GM12801 (cell line): ENCODE measurements around the gene SIRPA.

Experiments used
- TF ChIP-seq, protein P1 (sequence below): IDR thresholded peaks from one replicate; pipeline ENCODE4 v1.5.1; 2011; ENCODE audit warnings: control low read depth; ENCODE audit not compliant: insufficient read length; ENCODE audit errors: extremely low read depth

SIRPA gene

DNA sequence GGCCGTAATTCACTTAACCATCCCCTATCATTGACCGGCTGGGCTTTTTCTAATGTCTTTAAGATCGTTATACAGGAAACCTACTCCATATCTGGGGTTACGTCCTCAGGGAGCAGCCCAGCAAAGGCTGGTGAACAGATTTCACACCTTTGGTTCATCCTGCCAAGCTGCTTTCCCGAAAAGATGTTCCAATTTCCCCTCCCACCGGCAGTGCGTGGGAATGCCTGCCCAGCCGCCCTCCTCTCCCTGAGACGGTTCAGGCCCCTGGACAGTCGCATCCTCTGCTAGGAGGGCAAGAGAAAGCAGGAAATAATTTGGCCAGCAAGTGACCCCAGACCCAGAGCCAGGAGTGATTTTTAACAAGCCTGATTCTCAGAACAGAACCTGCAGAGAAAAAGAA is 16.3 kb downstream of the SIRPA start:
- TF ChIP-seq, protein P1, sequence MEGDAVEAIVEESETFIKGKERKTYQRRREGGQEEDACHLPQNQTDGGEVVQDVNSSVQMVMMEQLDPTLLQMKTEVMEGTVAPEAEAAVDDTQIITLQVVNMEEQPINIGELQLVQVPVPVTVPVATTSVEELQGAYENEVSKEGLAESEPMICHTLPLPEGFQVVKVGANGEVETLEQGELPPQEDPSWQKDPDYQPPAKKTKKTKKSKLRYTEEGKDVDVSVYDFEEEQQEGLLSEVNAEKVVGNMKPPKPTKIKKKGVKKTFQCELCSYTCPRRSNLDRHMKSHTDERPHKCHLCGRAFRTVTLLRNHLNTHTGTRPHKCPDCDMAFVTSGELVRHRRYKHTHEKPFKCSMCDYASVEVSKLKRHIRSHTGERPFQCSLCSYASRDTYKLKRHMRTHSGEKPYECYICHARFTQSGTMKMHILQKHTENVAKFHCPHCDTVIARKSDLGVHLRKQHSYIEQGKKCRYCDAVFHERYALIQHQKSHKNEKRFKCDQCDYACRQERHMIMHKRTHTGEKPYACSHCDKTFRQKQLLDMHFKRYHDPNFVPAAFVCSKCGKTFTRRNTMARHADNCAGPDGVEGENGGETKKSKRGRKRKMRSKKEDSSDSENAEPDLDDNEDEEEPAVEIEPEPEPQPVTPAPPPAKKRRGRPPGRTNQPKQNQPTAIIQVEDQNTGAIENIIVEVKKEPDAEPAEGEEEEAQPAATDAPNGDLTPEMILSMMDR = no peak

DNA sequence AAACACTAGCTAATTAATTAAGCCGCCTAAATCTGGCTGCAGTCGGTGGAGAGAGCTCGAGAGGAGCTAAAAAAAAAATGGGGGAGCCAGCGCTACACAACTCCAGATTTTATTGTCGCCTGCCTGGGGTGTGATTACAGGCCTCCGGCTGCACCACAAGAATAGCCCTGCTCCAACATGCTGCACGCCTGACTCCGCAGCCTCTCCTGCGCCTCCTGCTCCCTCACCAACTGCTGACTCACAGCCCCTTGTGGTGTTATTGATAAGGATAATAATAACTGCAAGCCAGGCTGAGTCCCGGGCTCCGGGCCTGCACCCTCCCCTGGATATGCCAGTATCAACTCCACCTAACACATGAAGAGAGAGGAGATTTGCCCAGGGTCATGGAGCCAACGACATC is 16.8 kb downstream of the SIRPA start:
- TF ChIP-seq, protein P1 = no peak

DNA sequence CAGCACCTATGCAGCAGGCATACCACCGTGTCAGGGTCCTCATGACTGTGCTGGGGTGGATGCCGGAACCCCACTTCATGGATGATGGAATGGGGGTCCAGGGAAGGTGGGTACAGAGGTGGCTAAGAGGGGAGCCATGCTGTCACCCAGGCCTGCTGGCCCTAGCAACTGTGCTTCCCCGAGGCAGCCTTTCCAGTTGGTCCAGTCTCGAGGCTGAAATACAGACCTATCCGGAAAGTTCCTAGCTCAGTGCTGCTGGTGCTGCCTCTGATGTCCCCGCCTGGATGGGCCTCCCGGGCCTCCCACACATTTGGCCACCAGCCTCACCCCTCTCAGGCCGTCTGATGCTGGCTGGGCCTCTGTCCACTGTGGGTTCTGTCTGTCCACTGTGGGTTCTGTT is 17.4 kb downstream of the SIRPA start:
- TF ChIP-seq, protein P1 = no peak

DNA sequence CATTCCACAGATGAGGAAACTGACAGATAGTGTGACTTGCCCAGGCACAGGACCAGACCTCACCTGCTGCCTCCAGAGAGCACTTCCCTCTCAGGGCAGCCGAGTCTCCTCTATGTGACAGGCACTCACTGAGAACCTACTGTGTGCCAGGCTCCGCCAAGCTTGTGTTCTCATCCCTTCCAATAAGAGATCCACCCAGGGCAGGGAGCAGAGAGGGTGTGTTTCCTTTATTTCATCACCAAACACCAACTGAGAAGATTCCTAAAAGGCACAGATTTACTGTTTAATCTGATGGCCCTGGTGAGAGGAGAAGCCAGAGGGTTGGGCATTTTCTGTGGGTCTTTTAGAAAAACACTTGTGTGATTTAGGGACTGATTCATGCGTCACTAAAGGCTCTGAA is 20.5 kb downstream of the SIRPA start:
- TF ChIP-seq, protein P1 = no peak

DNA sequence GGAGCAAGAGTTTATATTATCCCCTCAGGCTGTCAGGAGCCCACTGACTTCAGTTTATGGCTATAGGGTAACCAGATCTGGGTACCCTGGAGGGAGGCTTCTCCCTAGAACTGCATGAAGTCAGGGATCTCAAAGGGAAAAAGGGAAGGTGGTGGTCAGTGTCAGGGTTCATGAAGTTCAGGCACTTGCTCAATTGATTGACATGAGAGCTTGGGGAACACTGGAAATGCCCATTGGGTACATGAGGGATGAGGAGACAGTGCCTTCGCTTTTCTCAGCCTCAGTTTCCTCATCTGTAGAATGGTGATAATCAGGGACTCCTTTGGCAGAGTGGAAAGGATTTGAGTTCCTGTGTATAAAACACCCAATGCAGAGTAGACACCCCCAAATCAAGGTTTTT is 22.6 kb downstream of the SIRPA start:
- TF ChIP-seq, protein P1 = no peak

DNA sequence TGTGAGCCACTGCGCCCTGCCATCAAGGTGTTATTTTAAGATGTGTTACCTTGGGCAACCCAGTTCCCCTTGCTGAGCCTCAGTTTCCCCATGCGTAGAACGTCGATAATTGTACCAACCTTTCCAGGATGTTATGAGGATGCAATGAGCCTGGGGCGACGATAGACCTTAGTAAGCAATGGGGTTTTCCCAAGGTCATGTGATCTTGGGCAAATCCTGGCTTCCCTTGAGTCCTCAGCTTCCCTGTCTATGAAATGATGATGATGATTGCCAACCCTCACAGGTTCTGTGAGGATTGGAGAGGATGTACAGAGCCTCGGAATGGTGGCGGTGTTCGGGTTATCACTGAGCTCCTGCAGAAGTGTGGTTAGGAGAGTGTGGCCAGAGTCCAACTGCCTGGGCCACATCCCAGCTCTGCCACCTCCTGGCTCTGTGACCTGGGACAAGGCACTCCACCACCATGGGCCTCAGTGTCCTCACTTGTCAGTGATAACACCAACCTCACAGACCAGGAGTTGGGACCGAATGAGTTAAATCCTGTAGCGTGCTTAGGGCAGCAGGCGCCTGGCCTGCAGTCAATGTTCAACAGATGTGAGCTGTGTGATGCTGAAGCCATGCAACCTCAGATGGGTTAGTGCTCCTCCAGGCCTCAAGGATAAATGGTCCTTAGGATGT is 23.4 kb downstream of the SIRPA start:
- TF ChIP-seq, protein P1 = no peak

DNA sequence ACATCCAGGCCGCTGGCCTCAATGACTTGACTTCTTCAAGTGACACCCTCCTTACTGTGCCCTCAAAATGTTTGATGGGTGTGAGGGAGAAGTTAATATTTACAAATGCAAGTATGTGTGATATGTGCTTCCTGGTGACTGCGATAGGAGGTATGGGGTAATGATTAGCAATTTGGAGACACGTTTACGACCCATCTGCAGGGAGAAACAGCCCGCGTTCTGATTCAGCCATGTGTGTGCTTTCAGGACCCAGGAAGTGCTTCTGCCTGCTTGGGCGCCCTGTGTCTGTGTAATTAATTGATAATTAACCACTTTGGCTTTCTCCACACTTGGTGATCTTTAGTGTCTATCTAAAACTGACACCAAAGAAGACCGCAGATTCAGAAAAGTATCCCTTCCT is 25.0 kb downstream of the SIRPA start:
- TF ChIP-seq, protein P1 = no peak

DNA sequence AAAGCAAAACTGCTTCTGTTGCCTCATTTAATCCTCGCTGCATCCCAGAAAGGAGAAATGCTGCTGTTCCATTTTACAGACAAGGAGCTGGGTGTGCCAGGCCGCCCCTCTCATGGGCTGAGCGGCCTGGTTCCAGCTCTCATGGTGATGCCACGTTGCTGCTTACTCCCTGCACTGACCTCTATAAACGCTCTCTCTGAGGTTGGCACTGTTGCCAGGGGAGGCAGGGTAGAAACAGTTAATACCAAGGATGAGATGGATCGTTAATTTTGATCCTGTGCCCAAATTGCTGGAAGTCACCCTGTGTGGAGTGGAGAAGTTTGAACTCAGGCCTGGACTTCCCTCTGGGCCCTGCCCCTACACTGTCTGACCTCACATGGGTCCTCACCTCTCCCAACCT is 25.6 kb downstream of the SIRPA start:
- TF ChIP-seq, protein P1 = no peak
